SK-N-DZ (cell line): ENCODE measurements around the gene NCK1. TPM values are rescaled to one million over a fixed set of nuclear protein-coding genes. Genes with fewer than 3 reads are reported as not detected.

Source experiments
- DNase-seq: peaks from one replicate; pipeline ENCODE4 v3.0.0-alpha.2; 2015; ENCODE audit warnings: low spot score
- polyA plus RNA-seq, 2 experiments: library from polyadenylated mRNA; depleted of rRNA; stranded (reverse); fragments of >200 nt; gene quantifications; 2 replicates each; pipeline ENCODE4 v1.2.3, GENCODE V29; 2014

Gene NCK1
- 15.9 and 19.6 TPM in 2 replicates for polyA plus RNA-seq (2014; cell fraction: cytosol; rRNA removed)
- 9.1 and 10.0 TPM in 2 replicates for polyA plus RNA-seq (2014; cell fraction: nucleus; rRNA removed)

DNA sequence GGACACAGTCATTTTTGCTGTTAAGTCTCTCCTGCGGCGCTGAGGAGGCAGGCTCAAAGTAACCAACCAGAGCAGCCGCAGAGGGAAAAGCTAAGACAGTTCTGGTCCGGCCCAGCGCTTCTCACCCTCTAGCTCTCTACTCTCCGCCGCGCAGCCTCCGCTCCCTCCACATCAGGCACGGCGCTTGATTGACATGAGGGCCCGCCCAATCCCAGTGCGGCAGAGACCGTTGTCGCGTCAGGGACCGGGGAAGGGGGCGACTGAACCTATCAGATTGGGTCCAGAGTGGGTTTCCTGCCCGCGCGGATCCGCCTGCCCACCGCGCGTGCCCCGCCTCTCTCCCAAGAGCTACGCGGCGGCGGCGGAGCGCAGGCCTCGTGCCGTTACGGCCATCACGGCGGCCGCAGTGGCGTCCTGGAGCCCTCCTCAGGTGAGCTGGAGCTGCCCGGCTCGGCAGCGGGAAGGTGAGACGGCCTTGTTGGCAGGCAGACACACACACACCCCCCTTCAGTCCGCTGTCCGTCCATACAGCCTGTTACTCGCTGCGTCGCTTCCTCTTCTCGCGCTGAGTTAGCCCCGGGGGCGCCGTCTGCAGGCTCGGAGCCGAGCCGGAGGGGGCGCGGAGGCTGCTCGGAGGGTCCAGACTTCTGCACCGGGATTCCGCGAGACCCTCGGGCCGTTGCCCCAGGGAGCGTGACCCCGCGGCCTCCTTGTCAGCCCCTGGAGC is at the start of gene NCK1:
NCK1 (plus strand) TSS at position 319 of the 727 bp plus-strand sequence. CDS start 65,794 bp downstream, outside the sequence.
- peak; percentile 97 for DNase-seq

DNA sequence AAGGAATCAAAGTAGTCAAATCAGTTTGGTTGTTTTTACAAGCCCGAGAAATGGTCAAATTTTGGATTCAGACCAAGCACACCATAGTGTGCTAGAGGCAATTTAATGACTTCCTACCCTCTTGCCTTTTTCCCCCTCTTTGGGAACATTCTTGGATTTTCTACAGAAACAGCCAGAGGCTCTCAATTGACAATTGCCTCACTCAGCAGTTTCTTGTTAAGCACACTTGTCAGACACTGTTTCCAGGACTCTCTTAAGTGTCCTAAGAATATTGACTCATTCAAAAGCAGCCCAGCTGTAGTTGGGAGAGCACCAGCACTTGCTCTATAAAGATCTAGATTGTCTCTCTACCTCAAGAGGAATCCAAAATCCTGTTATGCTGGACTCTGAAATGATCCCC is 44.6 kb upstream of the NCK1 start:
- no peak for DNase-seq

DNA sequence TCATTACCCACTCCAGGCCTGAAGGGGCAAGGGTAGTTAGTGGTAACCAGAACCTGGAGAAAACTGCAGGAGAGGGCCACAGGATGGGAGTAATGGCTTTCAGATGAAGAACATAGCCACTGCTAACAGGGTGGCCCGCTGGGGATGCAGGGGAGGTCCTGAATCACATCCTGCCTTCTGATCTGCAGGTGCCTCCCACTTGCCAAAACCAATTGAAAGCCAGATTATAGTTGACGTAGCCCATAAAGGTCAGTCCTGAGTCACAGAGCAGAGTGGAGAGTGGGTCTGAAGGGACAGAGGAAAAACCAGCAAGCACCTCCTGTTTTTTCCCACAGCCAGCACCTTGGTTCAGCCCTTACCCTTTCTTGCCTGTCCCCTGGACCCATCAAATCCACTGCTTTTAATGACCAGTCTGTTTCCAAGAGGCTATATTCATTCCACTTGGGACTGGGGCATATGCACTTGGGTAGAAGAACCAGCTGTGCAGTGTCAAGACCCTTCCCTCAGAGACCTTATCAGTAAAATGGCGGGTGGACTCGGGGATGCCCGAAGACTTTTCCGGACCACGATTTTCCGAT is 43.7 kb upstream of the NCK1 start:
- DNase-seq, result peak; percentile 89

GRCh38 chr3:136818769-136819391 is 43.1 kb upstream of the NCK1 start, which contains the start of gene SLC35G2:
Gene SLC35G2, plus strand, starts transcription at chr3:136819126. Its CDS starts 35,335 bp downstream, at chr3:136854461.
- peak; percentile 92 for DNase-seq

GRCh38 chr3:136819392-136819730 is 42.6 kb upstream of the NCK1 start:
- DNase-seq, result peak; percentile 64

- DNase-seq, result peak; percentile 72
Observed at GRCh38 chr3:136819731-136820679, 42.0 kb upstream of the NCK1 start.

GRCh38 chr3:136831461-136831860 is 30.5 kb upstream of the NCK1 start:
- no peak for DNase-seq

GRCh38 chr3:136835089-136835812 is 26.8 kb upstream of the NCK1 start:
- DNase-seq, result no peak

- no peak for DNase-seq
Observed at GRCh38 chr3:136835813-136836510, 26.0 kb upstream of the NCK1 start.

DNA sequence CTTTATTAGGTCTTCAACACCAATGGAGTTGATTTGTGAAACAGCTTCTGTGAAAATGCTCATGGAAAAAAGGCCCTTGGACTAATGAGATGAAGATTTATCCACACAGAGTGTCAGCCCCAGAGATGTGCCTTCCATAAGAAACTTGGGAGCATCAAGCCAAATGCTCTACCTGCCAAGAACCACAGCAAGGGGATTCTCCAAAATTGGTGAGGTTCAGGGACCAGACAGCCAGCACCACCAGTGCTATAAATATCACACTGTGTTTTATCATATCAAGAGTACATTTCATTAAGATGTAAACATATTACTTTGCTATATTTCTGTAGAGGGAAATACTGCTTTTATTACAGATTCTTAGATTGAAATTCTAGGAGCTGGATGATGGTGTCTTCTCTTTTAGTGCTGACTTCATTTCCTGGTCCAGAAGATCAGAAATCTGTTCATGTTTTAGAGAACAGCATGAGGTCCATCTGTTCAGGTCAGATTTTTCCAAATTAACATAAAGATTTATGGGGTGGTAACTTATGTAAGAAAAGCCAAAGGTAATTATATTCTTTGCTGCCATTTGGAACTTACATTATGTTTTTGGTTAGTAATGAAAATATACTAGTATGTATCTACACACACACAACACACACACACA is 25.4 kb upstream of the NCK1 start:
- no peak for DNase-seq

DNA sequence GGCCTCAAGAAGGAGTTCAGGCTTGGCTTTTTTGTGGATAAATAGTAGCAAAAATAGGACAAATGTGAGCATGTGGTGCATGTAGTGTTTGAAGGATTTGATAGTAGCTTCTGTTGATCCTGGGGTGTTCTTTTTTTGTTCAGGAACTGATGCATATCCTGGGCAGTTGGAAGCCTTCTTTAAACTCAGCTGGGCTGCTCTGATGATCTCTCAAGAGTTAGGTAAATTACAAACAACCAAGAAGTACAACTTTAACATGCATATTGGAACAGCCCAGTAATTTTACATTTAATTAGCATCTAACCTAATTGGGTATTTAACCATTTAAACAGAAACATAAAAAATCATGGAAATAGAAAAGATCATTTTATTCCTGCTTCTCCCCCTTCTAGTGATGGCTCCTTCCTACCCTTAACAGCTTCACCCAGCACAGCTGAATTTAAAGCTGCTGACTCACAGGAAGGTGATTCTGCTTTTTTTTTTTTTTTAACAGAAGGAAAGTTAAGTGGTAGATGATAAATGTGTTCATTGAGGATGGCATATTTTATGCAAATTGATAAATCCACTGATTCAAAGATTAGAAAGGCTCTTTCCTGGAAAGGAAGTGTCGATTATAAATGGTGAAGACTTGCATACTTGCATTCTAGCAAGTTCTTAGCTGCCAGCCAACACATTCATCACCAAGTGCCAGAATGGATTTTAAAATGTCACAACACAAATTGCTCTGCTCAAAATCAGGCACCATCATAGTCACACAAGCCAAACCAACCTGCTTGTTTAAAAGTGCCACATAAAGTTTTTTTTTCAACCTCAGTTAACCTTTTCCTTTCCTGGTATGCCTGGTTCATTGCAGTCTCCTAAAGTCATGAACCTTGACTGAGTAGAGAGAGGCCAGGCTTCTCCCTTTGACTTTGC is 23.1 kb upstream of the NCK1 start:
- no peak for DNase-seq

DNA sequence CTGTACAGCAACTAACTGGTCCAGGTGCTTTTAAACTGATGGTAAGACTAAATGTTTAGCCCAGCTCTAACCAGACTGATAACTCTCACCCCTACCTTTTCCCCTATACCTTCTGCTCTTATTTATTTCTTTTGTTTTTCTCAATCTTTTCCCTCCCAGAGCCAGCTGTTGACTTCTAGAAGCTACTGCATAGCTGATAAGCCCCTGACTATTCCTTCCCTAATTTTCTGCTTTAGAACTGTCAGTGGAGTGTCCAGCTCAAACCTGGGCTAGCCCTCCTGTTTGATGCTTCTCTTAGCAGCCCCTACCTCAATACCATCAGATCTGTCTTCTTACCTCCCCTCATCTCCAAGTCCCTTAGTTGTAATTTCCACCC is 22.5 kb upstream of the NCK1 start:
- DNase-seq, result no peak

- no peak for DNase-seq
Observed at GRCh38 chr3:136840252-136840651, 21.8 kb upstream of the NCK1 start.

GRCh38 chr3:136842294-136842693 is 19.7 kb upstream of the NCK1 start:
- DNase-seq, result no peak

DNA sequence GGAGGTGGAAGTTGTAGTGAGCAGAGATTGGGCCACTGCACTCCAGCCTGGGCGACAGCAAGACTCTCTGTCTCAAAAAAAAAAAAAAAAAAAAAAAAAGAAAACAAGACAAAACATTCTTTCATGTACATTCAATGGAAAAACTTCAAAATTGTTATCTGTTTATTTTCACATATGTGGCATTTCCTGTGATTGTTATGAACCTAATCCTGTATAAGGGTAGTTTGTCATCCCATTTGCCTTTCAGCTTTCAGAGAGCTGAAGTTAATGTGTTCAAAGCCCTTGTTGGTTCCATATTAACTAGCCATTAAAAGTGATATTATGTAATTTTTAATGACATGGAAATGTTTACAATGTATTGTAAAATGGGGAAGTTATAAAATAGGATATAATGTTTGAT is 17.3 kb upstream of the NCK1 start:
- DNase-seq, result no peak

GRCh38 chr3:136852180-136852579 is 9.8 kb upstream of the NCK1 start:
- no peak for DNase-seq

GRCh38 chr3:136856665-136857064 is 5.3 kb upstream of the NCK1 start:
- no peak for DNase-seq

DNA sequence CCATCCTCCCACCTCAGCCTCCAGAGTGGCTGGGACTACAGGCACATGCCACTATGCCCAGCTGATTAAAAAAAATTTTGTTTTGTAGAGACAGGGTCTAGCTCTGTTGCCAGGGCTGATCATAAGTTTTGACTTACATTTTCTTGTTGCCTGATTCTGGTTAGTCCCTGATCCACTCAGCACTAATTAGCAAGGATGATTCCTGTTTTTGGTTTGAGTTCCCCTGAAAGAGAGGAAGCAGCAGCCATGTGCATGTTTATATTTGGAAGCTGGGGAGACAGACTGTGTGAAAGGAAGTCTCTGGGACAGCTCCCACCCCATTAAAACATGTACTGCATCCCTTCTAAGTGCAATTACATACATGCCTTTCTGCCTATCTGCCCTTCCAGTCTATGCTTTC is 3.6 kb upstream of the NCK1 start:
- DNase-seq, result no peak

- DNase-seq, result peak; percentile 30
Observed at GRCh38 chr3:136860541-136860940, 1.5 kb upstream of the NCK1 start.
